ENCODE measurements around the gene ZNF285.
"Not testable (repeated sequence)": the region's sequence is repeated elsewhere in the genome, so short reads cannot be mapped to it uniquely, and the experiment has no call there.

ZNF285 gene

DNA sequence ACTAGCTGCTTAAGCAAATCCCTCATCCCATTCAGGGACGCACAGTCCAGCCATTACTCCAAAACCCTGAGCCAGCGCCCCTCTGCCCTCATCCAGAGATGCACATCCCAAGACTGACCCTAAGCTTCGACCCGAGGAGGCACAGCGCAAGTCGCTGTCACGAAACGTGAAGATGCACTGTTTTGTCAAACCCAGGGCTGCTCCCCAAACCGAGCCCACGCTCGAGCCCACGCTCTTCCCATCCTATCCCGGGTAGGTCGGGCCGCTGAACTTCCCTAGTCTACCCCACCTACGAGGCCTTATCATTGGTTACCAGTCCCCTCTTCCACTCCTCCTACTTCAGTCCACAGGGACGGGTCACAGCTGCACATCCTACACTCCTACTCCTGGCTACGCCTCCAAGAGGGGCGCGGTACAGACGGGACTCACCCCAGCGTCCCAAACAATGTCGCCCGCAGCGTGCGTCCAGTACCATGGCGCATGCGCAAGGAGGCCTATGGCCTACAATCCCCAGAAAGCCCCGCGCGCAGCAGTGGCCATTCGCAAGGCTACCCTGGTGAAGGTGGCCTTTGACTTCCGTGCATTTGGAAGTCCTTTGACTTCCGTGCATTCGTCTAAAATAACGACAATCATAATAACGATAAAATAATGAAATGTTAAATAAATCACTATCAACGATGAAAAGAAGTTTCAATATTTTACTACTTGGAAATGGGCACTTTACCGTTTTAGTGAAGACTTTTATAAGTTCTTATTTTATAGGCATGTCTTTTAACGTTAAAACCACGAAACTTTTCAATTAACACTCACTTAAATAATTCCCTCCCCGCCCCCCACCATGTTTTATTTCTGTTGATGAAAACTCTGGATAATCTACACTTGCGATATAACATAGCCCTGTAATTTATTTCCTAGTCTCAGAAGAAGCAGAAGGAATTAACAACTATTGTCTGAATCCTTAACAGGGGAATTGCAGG, at the start of gene ZNF285:
Gene ZNF285 (minus strand): TSS at position 470 of the 977 bp plus-strand sequence. CDS start 4,395 bp downstream, outside the sequence.
- DNase-seq = no peak

DNA sequence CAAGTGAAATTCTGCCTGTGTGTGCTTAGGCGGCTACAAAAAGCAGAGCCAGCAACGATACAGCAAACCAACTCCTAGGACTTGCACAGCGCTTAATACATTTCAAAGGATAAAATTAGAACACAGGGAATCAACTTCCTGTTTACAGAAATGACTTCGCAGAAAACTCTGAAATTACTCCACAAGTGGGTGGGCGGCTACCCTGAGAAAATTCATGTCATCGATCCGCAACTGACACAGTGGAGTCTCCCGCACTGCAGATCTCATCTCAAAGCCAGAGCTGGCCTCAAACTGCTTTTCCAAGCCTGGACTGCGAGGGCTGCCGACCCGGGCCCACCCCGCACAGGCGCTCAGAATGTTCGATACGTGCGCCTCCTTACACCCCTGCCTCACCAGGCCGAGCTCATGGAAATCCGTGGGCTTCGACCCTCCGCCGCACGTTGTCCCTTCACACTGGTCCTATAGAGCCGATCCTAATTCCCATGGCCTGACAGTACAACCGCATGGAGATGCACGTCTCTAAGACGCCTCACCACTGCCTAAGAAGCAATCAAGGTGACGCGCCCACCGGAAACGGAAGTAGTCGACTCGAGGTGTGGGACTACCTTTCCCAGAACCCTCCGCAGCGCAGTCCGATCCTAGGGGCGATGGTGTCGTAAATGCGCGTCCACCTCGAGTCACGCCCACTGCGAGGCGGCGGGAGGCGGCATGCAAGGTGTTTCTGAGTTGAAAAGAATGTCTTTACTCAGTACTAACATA, 46.7 kb upstream of the ZNF285 start, which contains the start of gene ZNF229:
Gene ZNF229 (minus strand): TSS at position 557 of the 759 bp plus-strand sequence. CDS start 5,625 bp downstream, outside the sequence.
- DNase-seq = peak in 50 of 51 donors; percentile 5 to 85 (median 62)

GRCh38 chr19:44438441-44438840, 37.0 kb upstream of the ZNF285 start:
- DNase-seq = no peak

GRCh38 chr19:44435441-44435840, 34.0 kb upstream of the ZNF285 start:
- DNase-seq = no peak

- no peak for DNase-seq
These were observed 29.5 kb upstream of the ZNF285 start for GRCh38 chr19:44430956-44431355.

- not testable (repeated sequence) for DNase-seq
These were observed 14.1 kb upstream of the ZNF285 start for GRCh38 chr19:44415553-44415952.

- not testable (repeated sequence) for DNase-seq
These were observed 12.1 kb downstream of the ZNF285 start for GRCh38 chr19:44389268-44389667.

DNA sequence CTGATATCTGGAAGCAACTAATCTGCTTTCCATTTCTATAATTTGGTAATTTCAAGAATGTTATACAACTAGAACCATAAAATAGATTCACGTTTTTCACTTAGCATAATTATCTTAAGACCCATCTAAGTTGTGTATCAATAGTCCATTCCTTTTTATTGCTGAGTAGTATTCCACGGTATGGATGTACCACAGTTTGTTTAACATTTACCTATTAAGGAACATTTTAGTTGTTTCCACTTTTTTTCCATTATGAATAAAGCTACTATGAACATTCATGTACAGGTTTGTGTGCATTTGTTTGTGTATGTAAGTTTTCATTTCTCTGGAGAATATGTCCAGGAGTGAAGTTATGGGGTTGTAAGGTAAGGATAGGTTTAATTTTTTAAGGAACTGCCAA, 26.6 kb downstream of the ZNF285 start:
- no peak for DNase-seq

GRCh38 chr19:44371815-44372480, 29.5 kb downstream of the ZNF285 start:
- no peak for DNase-seq

DNA sequence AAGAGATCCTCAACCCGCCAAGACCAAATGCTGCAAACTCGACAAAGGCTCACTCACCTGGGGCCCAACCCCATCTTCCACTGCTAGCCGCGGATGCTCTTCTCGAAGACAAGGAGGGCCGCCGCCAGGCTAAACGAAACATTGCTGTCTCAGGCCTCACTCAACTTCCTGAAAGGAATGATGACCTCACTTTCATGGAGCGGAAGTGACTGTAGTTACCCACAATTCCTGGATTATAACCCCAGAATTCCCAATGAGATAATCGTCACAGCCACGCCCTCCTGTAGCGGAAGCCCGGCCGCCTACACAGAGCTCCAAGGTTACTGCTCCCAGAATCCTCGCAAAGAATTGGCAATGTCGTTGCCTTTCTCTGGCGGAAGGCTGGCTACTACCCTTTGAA, 34.4 kb downstream of the ZNF285 start:
- no peak for DNase-seq

GRCh38 chr19:44356383-44357111, 44.9 kb downstream of the ZNF285 start, which contains the start of gene ZNF112:
ZNF112 (minus strand) TSS chr19:44356680; CDS start chr19:44340539, 16,141 bp downstream.
- DNase-seq = peak; percentile 39 to 95 (median 83)

DNA sequence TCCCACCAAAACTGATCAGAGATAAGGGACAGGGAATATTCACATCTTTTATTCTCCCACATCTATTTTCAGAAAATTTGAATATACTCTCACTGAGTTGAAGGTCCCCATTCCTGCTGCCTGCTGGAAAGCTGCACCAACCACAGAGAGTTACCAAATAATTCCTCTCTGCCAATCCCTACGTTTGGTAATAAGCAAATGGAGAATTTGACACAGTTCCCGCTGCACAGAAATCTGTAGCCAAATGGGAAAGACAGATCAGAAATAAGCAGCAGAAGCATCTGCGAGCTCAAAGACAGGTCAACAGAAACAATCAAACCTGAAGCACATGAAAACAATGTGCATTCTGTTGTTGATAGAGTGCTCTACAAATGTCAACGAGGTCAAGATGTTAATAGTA, 54.9 kb downstream of the ZNF285 start:
- peak in 1 of 51 donors; percentile 0 for DNase-seq

GRCh38 chr19:44345959-44346358, 55.4 kb downstream of the ZNF285 start:
- peak in 24 of 51 donors; percentile 1 to 43 (median 12) for DNase-seq

DNA sequence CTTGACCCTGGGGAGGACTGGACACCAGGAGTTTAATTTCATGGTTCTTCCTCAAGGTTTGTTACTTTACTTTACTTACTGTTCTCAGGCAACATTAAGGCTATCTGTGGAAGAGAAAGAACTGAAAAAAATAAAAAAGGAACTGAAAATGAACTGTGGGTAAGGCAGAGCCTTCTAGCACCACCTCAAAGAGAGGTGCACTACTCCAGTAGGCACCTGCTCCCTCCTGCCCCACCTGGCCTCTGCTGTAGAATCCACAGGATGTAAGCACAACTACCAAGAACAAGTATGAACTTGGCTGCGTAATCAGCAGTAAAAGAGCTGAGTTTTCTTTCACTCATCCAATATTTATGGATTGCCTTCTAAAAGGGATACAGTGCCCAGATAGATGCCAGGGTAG, 57.2 kb downstream of the ZNF285 start:
- no peak for DNase-seq

- no peak for DNase-seq
These were observed 59.6 kb downstream of the ZNF285 start for GRCh38 chr19:44341794-44342193.

DNA sequence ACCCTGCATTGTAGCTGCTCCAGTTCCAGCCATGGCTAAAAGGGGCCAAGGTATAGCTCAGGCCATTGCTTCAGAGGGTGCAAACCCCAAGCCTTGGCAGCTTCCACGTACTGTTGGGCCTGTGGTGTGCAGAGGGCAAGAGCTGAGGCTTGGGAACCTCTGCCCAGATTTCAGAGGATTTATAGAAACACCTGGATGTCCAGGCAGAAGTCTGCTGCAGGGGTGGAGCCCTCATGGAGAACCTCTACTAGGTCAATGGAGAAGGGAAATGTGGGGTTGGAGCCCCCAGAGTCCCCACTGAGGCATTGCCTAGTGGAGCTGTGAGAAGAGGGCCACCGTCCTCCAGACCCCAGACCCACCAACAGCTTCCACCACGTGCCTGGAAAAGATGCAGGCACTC, 66.8 kb downstream of the ZNF285 start:
- not testable (repeated sequence) for DNase-seq

All from hypothalamus (tissue), 51 donors.